Measurements from ENCODE around the gene PODN. TPM values are rescaled to one million over a fixed set of nuclear protein-coding genes. Genes with fewer than 3 reads are reported as not detected.

PODN gene
- total RNA-seq, 2 experiments from 2014 or later: not detected

- POLR2A ChIA-PET: no interaction called here
- CTCF ChIA-PET: no interaction called here
These were observed 9.9 kb downstream of the PODN start for GRCh38 chr1:53071915-53072314.

GRCh38 chr1:53073287-53073686 lies 11.3 kb downstream of the PODN start:
- ChIA-PET POLR2A (no interaction called here), CTCF (no interaction called here)

GRCh38 chr1:53073868-53074311 lies 11.9 kb downstream of the PODN start:
- ChIA-PET CTCF (no interaction called here), POLR2A (no interaction called here)

- CTCF ChIA-PET: no interaction called here
- POLR2A ChIA-PET: no interaction called here
These were observed 12.5 kb downstream of the PODN start for GRCh38 chr1:53074313-53075154.

- POLR2A ChIA-PET: no interaction called here
- CTCF ChIA-PET: no interaction called here
These were observed 13.2 kb downstream of the PODN start for GRCh38 chr1:53075206-53075605.

- CTCF ChIA-PET: no interaction called here
- POLR2A ChIA-PET: no interaction called here
These were observed 13.7 kb downstream of the PODN start for GRCh38 chr1:53075761-53076163.

- CTCF ChIA-PET: no interaction called here
These were observed 14.2 kb downstream of the PODN start for GRCh38 chr1:53076165-53076564.

GRCh38 chr1:53076721-53077598 lies 14.9 kb downstream of the PODN start:
- POLR2A ChIA-PET: no interaction called here
- CTCF ChIA-PET: no interaction called here

More at GRCh38 chr1:53076165-53076564, 14.2 kb downstream of the PODN start:
- POLR2A ChIA-PET: no interaction called here

- POLR2A ChIA-PET: no interaction called here
- CTCF ChIA-PET: no interaction called here
These were observed 15.6 kb downstream of the PODN start for GRCh38 chr1:53077599-53077965.

GRCh38 chr1:53078333-53079101 lies 16.5 kb downstream of the PODN start:
- POLR2A ChIA-PET: no interaction called here
- CTCF ChIA-PET: no interaction called here

- ChIA-PET CTCF (no interaction called here), POLR2A (no interaction called here)
These were observed 17.2 kb downstream of the PODN start for GRCh38 chr1:53079251-53079650.

GRCh38 chr1:53080041-53080440 lies 18.0 kb downstream of the PODN start:
- CTCF ChIA-PET: no interaction called here

GRCh38 chr1:53080769-53081168 lies 18.8 kb downstream of the PODN start:
- POLR2A ChIA-PET: no interaction called here

More at GRCh38 chr1:53080041-53080440, 18.0 kb downstream of the PODN start:
- POLR2A ChIA-PET: no interaction called here

GRCh38 chr1:53081384-53082066 lies 19.5 kb downstream of the PODN start:
- CTCF ChIA-PET: no interaction called here

More at GRCh38 chr1:53080769-53081168, 18.8 kb downstream of the PODN start:
- CTCF ChIA-PET: no interaction called here

GRCh38 chr1:53082826-53083455 lies 20.9 kb downstream of the PODN start:
- ChIA-PET POLR2A (no interaction called here), CTCF (interaction anchor here (0.6 kb wide), 1 partner anchor 378 kb away, joined by 4 read pairs; no protein-coding TSS in a partner anchor)

More at GRCh38 chr1:53081384-53082066, 19.5 kb downstream of the PODN start:
- POLR2A ChIA-PET: no interaction called here

- POLR2A ChIA-PET: no interaction called here
- CTCF ChIA-PET: interaction anchor here (0.6 kb wide), 1 partner anchor 379 kb away, joined by 4 read pairs; no protein-coding TSS in a partner anchor
These were observed 21.9 kb downstream of the PODN start for GRCh38 chr1:53083636-53084588.

GRCh38 chr1:53084589-53084971 lies 22.6 kb downstream of the PODN start:
- POLR2A ChIA-PET: no interaction called here
- CTCF ChIA-PET: no interaction called here

- POLR2A ChIA-PET: no interaction called here
- CTCF ChIA-PET: no interaction called here
These were observed 23.4 kb downstream of the PODN start for GRCh38 chr1:53085405-53085804.

Data from activated CD8-positive, alpha-beta memory T cell treated with anti-CD3 and anti-CD28 coated beads for 36 hours (primary cell).